ENCODE results near the gene CCSER2.

GRCh38 chr10:84523526-84523925 lies 195.1 kb downstream of the CCSER2 start:
- no peak for TF ChIP-seq CTCF (IDR thresholded peaks at IDR 0.05)
- TF ChIP-seq POLR2A (IDR thresholded peaks at IDR 0.05): no peak

Measured in adrenal gland (tissue), 5 donors.